CD4-positive, CD25-positive, alpha-beta regulatory T cell (primary cell): ENCODE results near the gene PPP2R5C. TPM values are rescaled to one million over a fixed set of nuclear protein-coding genes. Genes with fewer than 3 reads are reported as not detected.
A peak's percentile ranks its signal among the peaks of the same experiment; 100 is the strongest.

Experiments
- ATAC-seq, 2 donors: fragments of 150-1000 bp; cut with Tn5 transposase; one replicate each; pipeline ENCODE4 v1.10.0; 2021; ENCODE audit warnings: low read depth in 2 of 2, moderate number of reproducible peaks in 2 of 2, moderate library complexity in 1 of 2
- DNase-seq, 3 donors: peaks; one replicate each; pipeline versions ENCODE4 v3.0.0 to v3.0.0-alpha.2; 2012 to 2022; ENCODE audit warnings: mixed read lengths in 1 of 3
- H3K27ac ChIP-seq: one replicate; pipeline ENCODE4 v1.7.0; 2013; ENCODE audit warnings: mild to moderate bottlenecking, low read length; ENCODE audit not compliant: insufficient read depth, poor library complexity, severe bottlenecking
- H3K27me3 ChIP-seq: one replicate; pipeline ENCODE4 v1.7.0; 2013; ENCODE audit warnings: low read length; ENCODE audit not compliant: control insufficient read depth, insufficient read depth
- H3K36me3 ChIP-seq: one replicate; pipeline ENCODE4 v1.7.0; 2013; ENCODE audit warnings: mild to moderate bottlenecking, low read length, moderate library complexity; ENCODE audit not compliant: control insufficient read depth, insufficient read depth
- H3K4me1 ChIP-seq: 2 replicates; pipeline ENCODE4 v1.7.0; 2013; ENCODE audit warnings: mild to moderate bottlenecking, low read length; ENCODE audit not compliant: insufficient read depth, control insufficient read depth, poor library complexity, severe bottlenecking
- H3K4me3 ChIP-seq: one replicate; pipeline ENCODE4 v1.7.0; 2013; ENCODE audit warnings: low read depth, mild to moderate bottlenecking, low read length, moderate library complexity
- H3K9me3 ChIP-seq, 2 experiments: 1 replicate in 1 of 2; 2 replicates in 1 of 2; pipeline ENCODE4 v1.7.0; 2013; ENCODE audit warnings: low read length in 2 of 2, mild to moderate bottlenecking in 1 of 2, moderate library complexity in 1 of 2; ENCODE audit not compliant: control insufficient read depth in 2 of 2
- H3K27ac Mint-ChIP-seq, 3 donors: one replicate each; pipeline ENCODE4 v1.8.0; 2020 to 2022; ENCODE audit warnings: mild to moderate bottlenecking in 3 of 3, mixed read lengths in 3 of 3, moderate library complexity in 2 of 3
- H3K27me3 Mint-ChIP-seq: one replicate; pipeline ENCODE4 v1.8.0; 2022; ENCODE audit warnings: mild to moderate bottlenecking, mixed read lengths
- H3K36me3 Mint-ChIP-seq: one replicate; pipeline ENCODE4 v1.8.0; 2020; ENCODE audit warnings: mixed read lengths
- H3K4me1 Mint-ChIP-seq, 4 donors: one replicate each; pipeline ENCODE4 v1.8.0; 2020 to 2022; ENCODE audit warnings: mixed read lengths in 4 of 4, mild to moderate bottlenecking in 1 of 4
- H3K4me3 Mint-ChIP-seq, 4 donors: one replicate each; pipeline ENCODE4 v1.8.0; 2020 to 2022; ENCODE audit warnings: mild to moderate bottlenecking in 4 of 4, mixed read lengths in 4 of 4, moderate library complexity in 3 of 4
- H3K9me3 Mint-ChIP-seq, 7 donors: one replicate each; pipeline ENCODE4 v1.8.0; 2020 to 2022; ENCODE audit warnings: mixed read lengths in 7 of 7, mild to moderate bottlenecking in 3 of 7, moderate library complexity in 2 of 7
- polyA plus RNA-seq, 4 donors: library from polyadenylated mRNA; unstranded; fragments of 300-500 nt; fragmentation: Illumina TruSeq; gene quantifications; one replicate each; pipeline ENCODE4 v1.2.3, GENCODE V29; 2021
- total RNA-seq: library from RNA; stranded (reverse); gene quantifications from one replicate; pipeline ENCODE4 v1.2.3, GENCODE V29; 2022

PPP2R5C gene
- total and polyA plus RNA-seq, 5 donors from 2014 or later, result 244 to 650 (median 282) TPM

- peak overlapping the region; percentile 100 for H3K4me3 ChIP-seq
- Mint-ChIP-seq H3K27ac (peak overlapping the region; percentile 98 to 99 (median 99)), H3K36me3 (peaks cover 44% of the 10 kb centered on the region), H3K4me3 (peak overlapping the region; percentile 93 to 97 (median 96)), H3K4me1 (peaks cover 20 to 79% (median 60%) of the 10 kb centered on the region in 4 donors), H3K9me3 (no peaks in the 10 kb centered on the region), H3K27me3 (peaks cover 4% of the 10 kb centered on the region)
- peaks cover 12% of the 10 kb centered on the region for H3K36me3 ChIP-seq
- H3K27ac ChIP-seq, result peak overlapping the region; percentile 100
- no peak for ATAC-seq
- H3K4me1 ChIP-seq, result peaks cover 86% of the 10 kb centered on the region
- no peaks in the 10 kb centered on the region for H3K27me3 ChIP-seq
- H3K9me3 ChIP-seq, result no peaks in the 10 kb centered on the region
- peak in 2 of 3 donors; percentile 70 to 76 for DNase-seq
Measured at GRCh38 chr14:101823066-101823465, 61.6 kb downstream of the PPP2R5C start.

- Histone ChIP-seq H3K4me1 (peaks cover 86% of the 10 kb centered on the region), H3K9me3 (no peaks in the 10 kb centered on the region), H3K27ac (peak overlapping the region; percentile 100), H3K27me3 (no peaks in the 10 kb centered on the region), H3K36me3 (peaks cover 13% of the 10 kb centered on the region), H3K4me3 (peak overlapping the region; percentile 100)
- peaks cover 18 to 78% (median 59%) of the 10 kb centered on the region in 4 donors for H3K4me1 Mint-ChIP-seq
- no peaks in the 10 kb centered on the region for H3K9me3 Mint-ChIP-seq
- DNase-seq (peak; percentile 67 to 87 (median 86)), ATAC-seq (peak; percentile 67 to 74)
- H3K36me3 Mint-ChIP-seq, result peaks cover 44% of the 10 kb centered on the region
- H3K27ac Mint-ChIP-seq, result peak overlapping the region; percentile 98 to 99 (median 99)
- H3K27me3 Mint-ChIP-seq, result peaks cover 4% of the 10 kb centered on the region
- peak overlapping the region; percentile 93 to 97 (median 96) for H3K4me3 Mint-ChIP-seq
Measured at GRCh38 chr14:101823511-101824120, 62.1 kb downstream of the PPP2R5C start.

DNA sequence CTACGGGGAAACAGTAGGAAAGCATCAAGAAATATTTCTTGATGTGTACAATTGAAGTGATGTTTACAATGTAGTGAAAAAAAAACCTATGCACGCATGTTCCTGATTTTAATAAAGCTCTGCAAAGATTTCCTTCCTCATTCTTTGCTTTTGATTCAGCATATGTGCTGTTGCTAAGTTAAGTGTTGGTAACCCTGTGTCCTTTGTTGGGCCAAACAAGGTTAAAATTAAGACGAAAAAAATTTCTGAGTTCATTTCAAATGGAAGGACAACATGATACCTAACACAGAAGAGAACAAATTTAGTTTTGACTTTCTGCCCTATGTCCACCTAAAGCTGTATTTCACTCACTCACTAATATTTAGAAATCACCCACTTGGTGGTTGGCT is 62.8 kb downstream of the PPP2R5C start:
- Mint-ChIP-seq H3K27me3 (peaks cover 4% of the 10 kb centered on the region), H3K36me3 (peaks cover 43% of the 10 kb centered on the region), H3K4me1 (peaks cover 18 to 78% (median 58%) of the 10 kb centered on the region in 4 donors), H3K4me3 (peak overlapping the region; percentile 93 to 97 (median 96)), H3K9me3 (no peaks in the 10 kb centered on the region), H3K27ac (peak overlapping the region; percentile 98 to 99 (median 99))
- ATAC-seq (no peak), DNase-seq (peak in 1 of 3 donors; percentile 44)
- Histone ChIP-seq H3K27ac (peak overlapping the region; percentile 100), H3K4me3 (peak overlapping the region; percentile 100), H3K9me3 (no peaks in the 10 kb centered on the region), H3K4me1 (peaks cover 86% of the 10 kb centered on the region), H3K27me3 (no peaks in the 10 kb centered on the region), H3K36me3 (peaks cover 20% of the 10 kb centered on the region)

- Histone ChIP-seq H3K4me3 (peak overlapping the region; percentile 100), H3K9me3 (no peaks in the 10 kb centered on the region), H3K36me3 (peaks cover 34% of the 10 kb centered on the region), H3K27ac (peak overlapping the region; percentile 100), H3K27me3 (no peaks in the 10 kb centered on the region), H3K4me1 (peaks cover 86% of the 10 kb centered on the region)
- DNase-seq, result peak in 1 of 3 donors; percentile 6
- H3K36me3 Mint-ChIP-seq, result peaks cover 53% of the 10 kb centered on the region
- peak overlapping the region; percentile 98 to 99 (median 99) for H3K27ac Mint-ChIP-seq
- H3K4me3 Mint-ChIP-seq, result peak overlapping the region; percentile 93 to 97 (median 96)
- H3K4me1 Mint-ChIP-seq, result peaks cover 23 to 80% (median 60%) of the 10 kb centered on the region in 4 donors
- no peaks in the 10 kb centered on the region for H3K9me3 Mint-ChIP-seq
- no peaks in the 10 kb centered on the region for H3K27me3 Mint-ChIP-seq
- ATAC-seq, result no peak
Measured at GRCh38 chr14:101825797-101826196, 64.3 kb downstream of the PPP2R5C start.

- peaks cover 86% of the 10 kb centered on the region for H3K4me1 ChIP-seq
- Mint-ChIP-seq H3K4me3 (peak overlapping the region; percentile 93 to 97 (median 96)), H3K4me1 (peaks cover 29 to 83% (median 64%) of the 10 kb centered on the region in 4 donors), H3K9me3 (no peaks in the 10 kb centered on the region), H3K27me3 (no peaks in the 10 kb centered on the region), H3K27ac (peak overlapping the region; percentile 98 to 99 (median 99)), H3K36me3 (peaks cover 57% of the 10 kb centered on the region)
- ATAC-seq (no peak), DNase-seq (no peak)
- peak overlapping the region; percentile 100 for H3K4me3 ChIP-seq
- H3K27me3 ChIP-seq, result no peaks in the 10 kb centered on the region
- H3K36me3 ChIP-seq, result peaks cover 36% of the 10 kb centered on the region
- H3K9me3 ChIP-seq, result no peaks in the 10 kb centered on the region
- peak overlapping the region; percentile 100 for H3K27ac ChIP-seq
Measured at GRCh38 chr14:101826351-101826750, 64.8 kb downstream of the PPP2R5C start.

GRCh38 chr14:101827286-101827685 is 65.8 kb downstream of the PPP2R5C start:
- Histone ChIP-seq H3K27ac (peak overlapping the region; percentile 100), H3K4me1 (peaks cover 86% of the 10 kb centered on the region), H3K27me3 (no peaks in the 10 kb centered on the region), H3K4me3 (peak overlapping the region; percentile 64), H3K36me3 (peaks cover 45% of the 10 kb centered on the region), H3K9me3 (no peaks in the 10 kb centered on the region)
- DNase-seq, result no peak
- Mint-ChIP-seq H3K9me3 (no peaks in the 10 kb centered on the region), H3K27me3 (no peaks in the 10 kb centered on the region), H3K36me3 (peaks cover 61% of the 10 kb centered on the region), H3K4me1 (peaks cover 35 to 83% (median 63%) of the 10 kb centered on the region in 4 donors), H3K4me3 (peak overlapping the region; percentile 70 to 96 (median 74)), H3K27ac (peak overlapping the region; percentile 87 to 90 (median 89))
- no peak for ATAC-seq

DNA sequence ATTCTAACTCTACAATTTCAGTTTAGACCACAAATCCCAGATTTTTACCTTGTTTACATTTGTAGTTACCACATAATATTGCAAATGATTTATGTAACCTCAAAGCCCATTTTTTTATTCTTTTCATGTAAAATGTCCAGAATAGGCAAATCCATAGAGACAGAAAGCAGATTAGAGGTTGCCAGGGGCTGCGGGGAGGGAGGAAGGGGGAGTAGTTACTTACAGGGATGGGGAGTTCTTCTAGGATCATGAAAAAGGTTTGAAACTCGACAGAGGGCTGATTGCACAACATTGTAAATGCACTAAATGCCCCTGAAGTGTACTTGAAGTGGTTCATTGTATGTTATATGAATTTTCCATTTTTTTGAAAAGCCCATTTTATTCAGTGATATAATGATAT is 66.5 kb downstream of the PPP2R5C start:
- H3K4me3 Mint-ChIP-seq, result peak overlapping the region; percentile 66 to 96 (median 72)
- no peaks in the 10 kb centered on the region for H3K27me3 Mint-ChIP-seq
- H3K27ac ChIP-seq, result peak overlapping the region; percentile 100
- ATAC-seq, result no peak
- peaks cover 63% of the 10 kb centered on the region for H3K36me3 Mint-ChIP-seq
- DNase-seq, result no peak
- no peaks in the 10 kb centered on the region for H3K9me3 ChIP-seq
- H3K4me1 Mint-ChIP-seq, result peaks cover 30 to 83% (median 63%) of the 10 kb centered on the region in 4 donors
- peak overlapping the region; percentile 64 for H3K4me3 ChIP-seq
- H3K9me3 Mint-ChIP-seq, result no peaks in the 10 kb centered on the region
- H3K4me1 ChIP-seq, result peaks cover 84% of the 10 kb centered on the region
- H3K27me3 ChIP-seq, result no peaks in the 10 kb centered on the region
- H3K27ac Mint-ChIP-seq, result peak overlapping the region; percentile 87 to 90 (median 89)
- peaks cover 53% of the 10 kb centered on the region for H3K36me3 ChIP-seq
